ENCODE data around the gene SRGAP1.

The SRGAP1 gene

DNA sequence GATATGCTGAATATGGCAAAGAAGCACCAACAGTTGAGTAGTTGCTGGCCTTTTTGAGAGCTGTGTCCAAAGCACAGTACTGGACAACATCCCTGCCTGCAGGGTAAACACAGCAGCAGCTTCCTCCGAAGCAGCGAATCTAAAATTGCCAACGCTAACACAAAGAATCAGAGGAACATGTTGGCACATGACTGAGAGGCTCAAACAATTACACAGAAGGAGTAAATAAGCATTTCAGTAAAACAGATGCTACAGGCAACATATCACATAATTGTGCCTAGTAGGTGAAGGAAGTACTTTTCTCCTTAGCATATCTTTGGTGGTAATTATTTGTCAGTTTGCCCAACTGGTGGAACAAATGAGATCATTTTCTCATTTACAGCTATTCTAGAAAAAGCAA is 325.5 kb downstream of the SRGAP1 start:
- H3K27ac ChIP-seq = peak overlapping the region in 2 of 21 experiments; percentile 8 to 48

DNA sequence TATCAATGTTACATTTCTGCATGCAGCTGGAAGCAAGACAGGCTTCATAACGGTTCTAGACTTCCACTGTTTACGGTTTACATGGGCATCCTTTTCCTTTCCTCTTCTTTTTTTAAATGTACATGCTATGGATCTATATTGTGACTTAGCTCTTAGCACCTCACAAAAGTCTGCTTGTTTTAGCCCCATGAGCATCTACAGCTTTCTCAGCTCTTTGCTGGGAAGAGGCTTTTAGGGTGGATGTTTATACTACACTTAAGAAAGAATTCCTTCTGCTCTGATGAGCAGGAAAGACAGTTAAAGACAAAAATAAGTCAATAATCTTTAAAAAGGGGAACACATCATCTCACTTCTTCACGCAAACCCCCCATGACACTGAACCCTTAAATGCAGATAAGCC is 326.2 kb downstream of the SRGAP1 start:
- H3K27ac ChIP-seq = peak overlapping the region in 1 of 21 experiments; percentile 15
- H3K4me3 ChIP-seq = no peak overlapping the region

More for the DNA sequence above, 325.5 kb downstream of the SRGAP1 start:
- no peak overlapping the region for H3K4me3 ChIP-seq

DNA sequence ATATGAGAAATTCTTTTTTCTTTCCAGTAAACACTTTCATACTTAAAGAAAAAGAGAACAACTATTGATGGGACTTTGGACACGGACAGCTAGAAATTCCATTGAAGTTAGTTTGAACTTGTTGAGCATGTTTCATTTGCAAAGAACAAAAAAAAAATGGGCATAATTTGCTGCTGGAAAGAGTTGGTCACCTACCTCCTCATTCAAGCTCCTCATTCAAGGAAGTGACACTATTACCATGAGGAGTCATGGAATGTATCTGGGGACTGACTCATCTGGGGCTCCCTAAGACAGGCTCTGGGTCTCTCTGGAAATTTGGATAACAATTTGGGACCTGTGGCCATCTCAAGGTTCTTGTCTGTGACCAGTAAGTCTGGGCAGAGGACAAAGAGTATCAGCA is 327.2 kb downstream of the SRGAP1 start:
- H3K27ac ChIP-seq = no peak overlapping the region

DNA sequence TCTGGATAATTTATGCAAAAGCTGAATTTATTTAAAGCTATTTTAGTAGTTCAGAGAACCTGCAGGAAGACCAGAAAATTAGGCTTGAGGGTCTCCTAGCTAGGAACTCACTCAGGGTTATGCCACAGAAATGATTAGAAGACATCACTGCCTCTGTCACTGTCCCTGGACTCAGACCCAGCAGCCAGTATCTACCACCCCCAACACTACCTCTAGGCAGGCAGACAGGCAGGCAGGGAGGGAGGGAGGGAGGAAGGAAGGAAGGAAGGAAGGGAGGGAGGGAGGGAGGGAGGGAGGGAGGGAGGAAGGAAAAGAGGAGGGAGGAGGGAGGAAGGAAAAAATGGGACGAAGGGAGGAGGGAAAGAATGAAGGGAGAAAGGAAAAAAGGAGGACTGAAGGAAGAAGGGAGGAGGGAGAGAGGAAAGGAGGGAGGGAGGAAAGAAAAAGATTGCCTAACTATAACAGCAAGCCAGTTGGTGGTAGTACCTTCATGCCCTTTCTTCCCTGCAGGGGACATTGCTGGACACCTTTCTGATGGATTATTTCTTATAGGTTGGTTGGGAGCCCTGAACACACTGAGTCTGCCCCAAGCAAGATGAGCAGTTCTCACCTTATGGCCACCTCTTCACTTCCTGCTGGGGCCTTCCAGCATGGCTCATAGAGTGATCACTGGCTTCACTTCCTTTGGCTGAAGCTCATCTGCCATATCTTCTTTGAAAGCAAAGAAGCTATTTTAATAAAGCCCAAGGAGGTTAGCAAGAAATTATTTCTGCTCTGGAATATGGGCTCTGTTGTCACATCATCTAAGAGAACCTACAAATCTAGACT is 327.9 kb downstream of the SRGAP1 start:
- Histone ChIP-seq H3K4me3 (no peak overlapping the region), H3K27ac (no peak overlapping the region)

More for the DNA sequence above, 327.2 kb downstream of the SRGAP1 start:
- no peak overlapping the region for H3K4me3 ChIP-seq

DNA sequence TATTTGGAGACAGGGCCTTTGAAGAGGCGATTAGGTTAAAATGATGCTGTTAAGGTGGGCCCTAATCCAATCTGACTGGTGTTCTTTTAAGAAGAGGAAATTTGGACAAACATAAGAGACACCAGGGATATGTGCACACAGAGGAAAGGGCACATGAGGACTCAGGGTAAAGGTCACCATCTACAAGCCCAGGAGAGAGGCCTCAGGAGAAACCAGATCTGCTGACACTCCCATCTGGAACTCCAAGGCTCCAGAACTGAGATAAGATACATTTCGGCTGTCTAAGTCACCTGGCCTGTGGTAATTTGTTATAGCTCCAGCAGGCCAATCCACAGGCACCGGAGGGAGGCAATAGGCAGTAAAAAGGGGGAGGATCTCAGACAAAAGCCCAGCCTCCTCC is 329.0 kb downstream of the SRGAP1 start:
- H3K27ac ChIP-seq = no peak overlapping the region
- H3K4me3 ChIP-seq = no peak overlapping the region

DNA sequence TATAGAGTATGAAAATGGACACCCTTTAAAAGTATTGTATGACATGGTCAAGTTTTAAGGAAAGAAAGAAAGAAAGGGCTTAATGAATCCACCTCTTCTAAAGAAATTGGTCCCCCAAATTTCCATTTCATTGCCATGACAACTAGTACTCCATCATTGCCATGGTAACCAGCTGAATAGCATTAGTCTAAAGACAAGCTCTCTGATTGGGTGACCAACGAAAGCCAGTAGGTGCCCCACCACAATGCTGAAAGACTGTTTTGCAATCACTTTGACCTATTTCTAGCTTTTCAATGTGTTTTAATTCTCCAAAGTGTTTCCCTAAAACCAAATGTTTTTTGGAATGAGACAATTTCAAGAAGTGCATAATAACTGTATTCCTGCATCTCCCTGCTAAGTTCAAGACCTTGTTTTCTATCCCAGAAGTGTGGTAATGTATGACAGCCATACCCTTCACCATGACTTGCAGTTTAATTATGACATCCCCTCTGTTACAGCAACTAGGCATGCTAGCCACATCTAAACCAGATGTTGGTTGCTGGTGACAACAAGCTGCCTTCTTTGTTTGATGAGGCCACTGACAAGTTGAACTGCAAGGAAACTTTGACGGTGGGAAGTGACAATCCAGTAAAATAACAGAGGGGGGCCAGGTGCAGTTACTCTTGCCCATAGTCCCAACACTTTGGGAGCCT is 330.9 kb downstream of the SRGAP1 start:
- H3K4me3 ChIP-seq = no peak overlapping the region
- peak overlapping the region in 1 of 21 experiments; percentile 8 for H3K27ac ChIP-seq

DNA sequence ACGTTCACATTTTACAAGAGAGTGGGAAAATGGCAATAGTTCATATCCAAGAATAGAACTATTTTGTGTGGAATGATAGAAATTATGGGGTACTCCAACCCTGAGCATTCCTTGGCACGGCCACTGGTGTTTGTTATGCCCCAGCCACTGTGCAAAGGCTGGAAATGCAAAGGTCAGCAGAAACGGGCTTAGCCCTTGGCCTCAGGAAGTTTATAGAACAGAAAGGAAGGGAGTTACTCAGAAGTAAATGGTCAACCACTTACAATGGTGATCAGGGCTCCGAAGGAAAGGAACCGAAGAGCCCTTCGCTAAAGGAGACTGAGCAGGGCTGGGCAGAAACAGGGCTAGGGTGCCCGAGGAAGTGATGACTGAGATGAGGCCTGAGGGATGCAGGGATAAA is 332.5 kb downstream of the SRGAP1 start:
- Histone ChIP-seq H3K4me3 (no peak overlapping the region), H3K27ac (no peak overlapping the region)

DNA sequence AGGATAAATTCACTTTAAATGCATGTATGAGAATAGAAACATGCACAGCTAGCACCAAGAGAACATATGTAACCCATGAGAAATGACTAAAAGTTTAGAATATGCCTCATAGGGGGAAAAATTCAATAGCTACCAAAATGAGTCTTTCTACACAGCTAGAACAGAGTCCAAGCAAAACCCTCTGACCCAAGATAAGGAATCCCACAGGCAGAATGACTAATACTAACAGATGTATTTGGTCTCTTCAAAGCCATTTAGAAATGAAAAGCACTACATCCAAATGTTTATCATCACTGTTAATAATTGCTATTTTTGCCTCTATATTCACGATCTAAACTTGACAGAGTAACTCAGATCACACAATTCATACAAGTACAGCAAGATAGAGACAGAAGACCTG is 333.6 kb downstream of the SRGAP1 start:
- Histone ChIP-seq H3K27ac (no peak overlapping the region), H3K4me3 (no peak overlapping the region)

DNA sequence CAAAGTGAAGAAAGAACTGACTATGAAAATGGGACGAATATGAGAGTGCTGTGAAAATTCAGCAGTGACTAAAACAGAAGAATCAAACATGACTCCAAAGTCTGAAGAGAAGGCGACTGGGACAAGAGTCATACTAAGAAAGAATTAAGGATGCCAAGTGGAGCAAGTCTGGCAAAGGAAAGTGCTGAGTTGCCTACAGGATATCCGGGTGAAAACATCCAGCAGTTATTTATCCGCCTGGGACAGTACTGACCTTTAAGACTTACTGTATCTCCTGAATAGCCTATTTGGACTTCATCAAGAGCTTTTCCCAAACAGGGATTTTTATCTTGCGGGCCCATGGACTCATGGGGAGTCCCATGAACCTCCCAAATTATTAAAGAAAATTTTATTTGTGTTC is 336.5 kb downstream of the SRGAP1 start:
- H3K4me3 ChIP-seq = peak overlapping the region in 1 of 7 experiments; percentile 1
- peak overlapping the region in 19 of 21 experiments; percentile 3 to 85 (median 40) for H3K27ac ChIP-seq

DNA sequence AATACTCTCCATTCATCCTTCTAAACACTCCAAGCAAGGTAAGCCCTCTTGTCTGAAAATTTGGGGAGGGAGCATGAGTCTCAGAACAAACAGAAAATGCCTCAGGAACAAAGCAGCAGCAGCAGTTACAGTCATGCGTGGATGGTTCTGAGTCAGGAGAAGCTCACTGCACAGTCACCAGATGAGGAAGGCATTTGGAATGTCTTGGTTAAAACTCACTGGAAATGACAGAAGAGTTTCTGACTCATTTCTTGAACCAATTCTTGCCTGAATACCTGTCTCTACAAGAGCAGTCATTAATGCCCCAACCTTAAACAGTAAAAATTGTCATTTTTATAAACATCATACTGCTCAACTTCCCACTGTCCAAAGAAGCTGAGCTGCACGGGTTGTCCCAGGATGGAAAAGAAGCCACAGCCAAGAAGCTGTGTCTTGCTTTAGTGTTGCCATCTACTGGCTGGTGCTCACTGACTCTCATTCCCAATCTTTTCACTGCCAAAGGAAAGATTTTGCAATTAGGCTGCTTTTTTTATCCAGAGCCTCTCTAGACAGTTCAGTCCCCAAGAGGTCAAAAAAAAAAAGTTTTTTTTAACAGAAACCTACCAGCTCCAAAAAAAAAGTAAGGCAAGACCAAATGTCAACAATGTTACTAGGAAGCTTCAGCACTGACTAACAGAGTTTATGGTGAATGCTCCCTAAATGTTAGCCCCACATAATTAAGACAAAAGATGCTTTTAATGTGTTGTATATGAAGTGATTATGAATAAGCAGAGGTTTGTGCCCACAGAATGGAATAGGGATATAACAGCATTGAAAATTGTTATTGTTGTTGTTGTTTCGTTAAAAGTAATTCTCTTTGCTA is 337.2 kb downstream of the SRGAP1 start:
- Histone ChIP-seq H3K4me3 (peak overlapping the region in 1 of 7 experiments; percentile 1), H3K27ac (peak overlapping the region in 19 of 21 experiments; percentile 3 to 85 (median 40))

DNA sequence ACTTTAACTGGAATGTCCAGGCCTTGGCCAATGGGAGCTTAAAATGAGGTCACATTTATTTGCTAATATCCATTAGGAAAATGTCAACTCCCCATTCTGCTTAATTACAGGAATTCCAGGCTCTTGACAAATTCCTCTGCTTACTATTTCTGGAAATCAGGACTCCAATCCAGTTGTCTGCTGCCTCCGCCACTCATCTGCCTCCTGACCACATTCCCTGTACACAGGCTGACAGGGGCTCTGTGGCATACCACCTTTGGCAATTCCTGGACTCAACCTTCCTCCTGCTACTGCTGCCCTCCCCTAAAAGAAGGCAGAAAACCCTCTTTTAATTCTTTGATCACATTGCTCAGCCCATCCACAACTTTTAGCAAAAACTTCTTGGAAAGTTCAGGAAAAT is 339.7 kb downstream of the SRGAP1 start:
- H3K4me3 ChIP-seq = no peak overlapping the region

DNA sequence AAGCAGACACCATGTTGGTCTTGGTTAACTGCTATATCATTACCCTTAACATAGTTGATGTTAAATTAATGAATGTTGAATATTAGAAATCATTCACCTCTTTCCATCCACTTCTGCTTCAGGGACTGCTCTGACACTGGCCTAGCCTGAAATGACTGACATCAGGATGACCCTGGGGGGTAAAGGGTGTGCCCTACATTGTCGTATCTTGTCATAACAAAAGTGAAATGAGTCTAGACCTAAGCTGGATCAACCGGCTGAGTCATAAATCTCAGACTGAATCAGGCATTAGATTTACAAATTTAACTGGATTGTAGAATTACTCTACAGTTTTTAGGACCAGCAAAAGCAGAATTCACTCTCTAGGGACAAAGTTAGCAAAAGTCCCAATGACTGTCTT is 342.3 kb downstream of the SRGAP1 start:
- peak overlapping the region in 6 of 21 experiments; percentile 3 to 63 (median 38) for H3K27ac ChIP-seq
- H3K4me3 ChIP-seq = no peak overlapping the region

More for the DNA sequence above, 339.7 kb downstream of the SRGAP1 start:
- no peak overlapping the region for H3K27ac ChIP-seq

DNA sequence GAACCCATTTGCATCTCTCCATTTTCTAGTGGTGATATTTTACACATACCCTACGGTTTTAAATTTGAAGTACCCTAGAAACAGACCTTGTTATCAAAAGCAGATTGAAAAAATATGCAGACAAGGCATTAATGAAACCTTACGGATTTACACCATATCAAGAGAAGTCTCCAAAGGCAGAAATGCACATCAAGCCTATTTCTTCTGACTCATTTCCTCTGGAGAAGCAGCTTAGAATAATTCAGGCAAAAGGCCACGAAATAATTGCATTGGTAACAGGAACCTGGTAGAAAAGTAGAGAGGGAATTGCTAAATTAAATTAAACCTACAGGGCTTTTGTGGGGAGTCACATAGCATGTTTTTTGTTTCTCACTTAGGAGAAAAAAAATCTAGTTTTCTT is 342.9 kb downstream of the SRGAP1 start:
- Histone ChIP-seq H3K4me3 (no peak overlapping the region), H3K27ac (peak overlapping the region in 7 of 21 experiments; percentile 3 to 63 (median 25))

DNA sequence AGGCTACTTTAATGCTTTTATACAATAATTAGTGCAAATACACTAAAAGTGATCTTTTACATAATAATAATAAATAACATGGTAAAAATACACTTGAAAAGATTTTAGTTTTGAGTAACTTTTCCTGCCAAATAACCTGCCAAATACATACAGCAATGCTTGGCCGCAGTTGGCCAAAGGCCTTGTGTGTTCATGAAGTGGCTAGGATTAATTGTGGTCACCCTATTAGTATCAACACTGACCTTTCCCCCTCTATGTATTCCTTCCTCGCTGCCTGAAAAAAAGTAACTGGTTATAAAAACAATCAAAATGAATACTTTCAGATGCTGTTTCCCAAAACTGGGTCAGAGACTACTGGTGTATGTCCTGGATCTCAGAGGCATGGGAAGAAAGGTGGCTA is 343.3 kb downstream of the SRGAP1 start:
- H3K27ac ChIP-seq = no peak overlapping the region
- H3K4me3 ChIP-seq = no peak overlapping the region

DNA sequence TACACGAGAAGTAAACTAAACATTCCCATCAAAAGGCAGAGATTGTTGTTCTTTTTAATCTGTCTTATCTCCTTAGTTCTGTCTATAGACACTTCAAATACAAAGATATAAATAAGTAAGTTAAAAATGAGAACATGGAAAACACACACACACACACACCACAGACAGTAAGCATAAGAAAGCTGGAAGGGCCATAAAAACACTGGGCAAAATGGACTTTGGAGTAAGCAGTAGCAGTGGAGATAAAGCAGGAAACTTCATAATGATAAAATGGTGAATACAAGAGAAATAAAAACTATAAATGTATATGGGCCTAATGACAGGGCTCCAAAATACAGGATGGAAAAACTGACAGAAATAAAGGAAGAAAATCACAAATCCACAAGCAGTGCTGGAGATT is 345.0 kb downstream of the SRGAP1 start:
- H3K4me3 ChIP-seq = no peak overlapping the region
- H3K27ac ChIP-seq = no peak overlapping the region

DNA sequence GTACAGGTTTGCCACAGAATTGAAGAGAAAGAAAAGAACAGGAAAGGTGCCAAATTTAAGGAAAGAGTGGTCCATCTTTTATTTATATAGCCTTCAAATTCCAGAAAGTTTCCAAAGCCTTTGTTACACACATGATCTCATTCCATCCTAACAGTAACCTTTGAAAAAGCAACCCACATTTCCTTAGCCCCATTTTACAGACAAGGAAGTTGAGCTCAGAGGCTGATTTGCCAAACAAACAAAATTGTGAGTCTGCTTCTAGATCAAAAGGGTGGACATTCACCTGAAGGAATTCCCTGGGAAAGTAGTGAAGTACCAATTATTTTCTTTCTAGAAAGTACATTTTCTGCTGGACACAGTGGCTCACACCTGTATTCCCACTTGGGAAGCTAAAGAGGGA is 345.6 kb downstream of the SRGAP1 start:
- no peak overlapping the region for H3K4me3 ChIP-seq
- H3K27ac ChIP-seq = no peak overlapping the region

DNA sequence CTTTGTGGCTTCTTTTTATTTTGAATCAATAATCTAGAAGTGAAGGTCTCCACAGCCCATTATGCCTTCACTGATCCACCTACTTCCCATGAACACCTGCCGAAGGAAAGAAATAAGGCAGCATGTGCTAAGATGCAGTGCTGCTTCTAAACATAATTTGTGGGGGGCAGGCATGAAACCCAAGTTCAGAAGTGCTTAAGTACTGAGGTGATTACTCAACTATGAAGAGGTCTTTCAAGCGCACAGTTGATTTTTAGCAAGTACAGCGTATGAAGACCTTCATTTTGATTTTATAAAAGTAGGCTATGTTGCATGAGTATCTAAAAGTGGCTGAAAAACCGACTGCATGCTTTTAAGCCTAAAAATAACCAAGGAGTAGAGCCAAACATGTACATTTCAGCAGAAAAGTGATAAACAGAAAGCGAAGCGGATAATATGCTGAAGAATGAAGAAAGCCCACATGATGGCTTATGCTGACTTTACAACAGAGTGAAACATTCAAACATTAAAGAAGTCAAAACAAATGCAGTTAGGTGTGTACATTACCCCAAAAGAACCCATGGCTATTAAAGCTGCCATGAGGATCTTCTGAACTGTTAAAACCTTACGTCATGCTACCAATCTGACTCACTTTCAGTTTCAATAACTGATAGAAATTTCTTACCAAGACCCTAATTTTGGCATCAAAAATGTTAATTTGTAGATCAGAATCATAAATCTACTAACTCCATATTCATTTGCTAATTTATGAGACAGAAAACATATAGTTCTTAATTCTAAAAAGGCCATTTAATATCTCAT is 348.3 kb downstream of the SRGAP1 start:
- Histone ChIP-seq H3K4me3 (no peak overlapping the region), H3K27ac (no peak overlapping the region)

DNA sequence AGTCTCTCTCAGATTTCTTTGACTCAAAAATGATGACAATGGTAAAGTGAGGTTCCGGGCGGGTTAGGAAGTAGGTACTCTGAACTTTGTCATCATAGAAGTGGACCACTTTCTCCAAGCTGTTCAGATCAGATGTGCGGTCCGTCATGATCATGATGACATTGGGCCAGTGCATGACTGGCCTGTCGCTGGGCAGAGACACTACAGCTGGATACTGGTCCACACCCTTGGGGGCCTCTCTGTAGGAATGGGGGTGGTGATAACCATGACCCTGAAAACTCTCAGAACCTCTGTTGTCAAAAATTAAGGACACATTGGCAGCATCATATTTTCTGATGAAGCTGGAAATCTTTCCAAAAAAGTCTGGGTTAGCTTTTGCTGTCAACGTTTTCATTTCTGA is 349.4 kb downstream of the SRGAP1 start:
- no peak overlapping the region for H3K4me3 ChIP-seq
- no peak overlapping the region for H3K27ac ChIP-seq
